GM10266 (cell line): Measurements from ENCODE around the gene LRRC23.

ENCODE experiments used
- DNase-seq: peaks from one replicate; pipeline ENCODE4 v3.0.0; 2012; ENCODE audit errors: extremely low spot score
- TF ChIP-seq, protein P1 (sequence below): IDR thresholded peaks from 2 replicates; pipeline ENCODE4 v1.5.1; 2012; ENCODE audit warnings: mild to moderate bottlenecking, low read depth; ENCODE audit not compliant: control insufficient read depth, insufficient read depth; ENCODE audit errors: missing control alignments

LRRC23 gene

DNA sequence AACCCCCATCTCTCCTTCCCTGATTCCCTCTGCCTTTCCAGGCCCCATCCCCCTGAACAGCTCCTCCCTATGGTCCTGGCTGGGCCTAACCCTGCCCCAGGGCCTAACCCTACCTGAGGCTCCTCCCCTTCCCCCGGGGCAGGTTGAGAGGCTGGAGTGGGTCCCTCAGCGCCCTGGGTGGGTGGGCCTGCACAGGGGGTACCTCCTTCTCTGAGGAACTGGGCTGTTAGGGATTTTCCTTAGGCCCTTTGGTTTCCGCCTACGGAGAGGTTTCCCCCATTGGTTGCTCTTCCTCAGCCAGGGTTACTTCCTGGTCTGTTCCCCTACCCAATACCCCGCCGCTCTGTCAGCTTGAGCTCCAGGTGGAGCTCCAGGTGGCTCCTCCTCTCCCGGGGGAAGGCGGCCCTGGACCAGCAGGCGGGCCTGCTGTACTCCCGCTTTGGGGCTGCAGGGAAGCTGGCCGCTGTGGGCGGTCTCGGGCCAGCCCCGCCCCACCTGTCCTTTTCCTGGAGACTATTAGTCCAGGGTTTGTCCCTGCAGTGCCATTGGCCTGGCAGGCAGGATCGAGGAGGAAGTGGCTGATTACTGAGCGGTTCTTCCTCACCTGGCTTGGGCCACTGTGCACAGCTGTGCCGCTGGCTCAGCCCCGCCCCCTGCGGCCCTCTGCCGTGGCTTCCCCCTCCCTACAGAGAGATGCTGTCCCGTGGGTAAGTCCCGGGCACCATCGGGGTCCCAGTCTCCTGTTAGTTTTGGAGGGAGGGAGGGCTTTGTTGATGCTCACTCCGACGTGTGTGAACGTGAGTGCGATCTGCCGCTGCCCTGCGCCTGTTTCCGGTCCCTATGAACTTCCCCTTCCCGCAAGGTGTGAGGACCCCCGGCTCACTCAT lies 41.7 kb downstream of the LRRC23 start:
- peak; percentile 66 for DNase-seq
- TF ChIP-seq, protein P1, sequence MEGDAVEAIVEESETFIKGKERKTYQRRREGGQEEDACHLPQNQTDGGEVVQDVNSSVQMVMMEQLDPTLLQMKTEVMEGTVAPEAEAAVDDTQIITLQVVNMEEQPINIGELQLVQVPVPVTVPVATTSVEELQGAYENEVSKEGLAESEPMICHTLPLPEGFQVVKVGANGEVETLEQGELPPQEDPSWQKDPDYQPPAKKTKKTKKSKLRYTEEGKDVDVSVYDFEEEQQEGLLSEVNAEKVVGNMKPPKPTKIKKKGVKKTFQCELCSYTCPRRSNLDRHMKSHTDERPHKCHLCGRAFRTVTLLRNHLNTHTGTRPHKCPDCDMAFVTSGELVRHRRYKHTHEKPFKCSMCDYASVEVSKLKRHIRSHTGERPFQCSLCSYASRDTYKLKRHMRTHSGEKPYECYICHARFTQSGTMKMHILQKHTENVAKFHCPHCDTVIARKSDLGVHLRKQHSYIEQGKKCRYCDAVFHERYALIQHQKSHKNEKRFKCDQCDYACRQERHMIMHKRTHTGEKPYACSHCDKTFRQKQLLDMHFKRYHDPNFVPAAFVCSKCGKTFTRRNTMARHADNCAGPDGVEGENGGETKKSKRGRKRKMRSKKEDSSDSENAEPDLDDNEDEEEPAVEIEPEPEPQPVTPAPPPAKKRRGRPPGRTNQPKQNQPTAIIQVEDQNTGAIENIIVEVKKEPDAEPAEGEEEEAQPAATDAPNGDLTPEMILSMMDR, result no peak

DNA sequence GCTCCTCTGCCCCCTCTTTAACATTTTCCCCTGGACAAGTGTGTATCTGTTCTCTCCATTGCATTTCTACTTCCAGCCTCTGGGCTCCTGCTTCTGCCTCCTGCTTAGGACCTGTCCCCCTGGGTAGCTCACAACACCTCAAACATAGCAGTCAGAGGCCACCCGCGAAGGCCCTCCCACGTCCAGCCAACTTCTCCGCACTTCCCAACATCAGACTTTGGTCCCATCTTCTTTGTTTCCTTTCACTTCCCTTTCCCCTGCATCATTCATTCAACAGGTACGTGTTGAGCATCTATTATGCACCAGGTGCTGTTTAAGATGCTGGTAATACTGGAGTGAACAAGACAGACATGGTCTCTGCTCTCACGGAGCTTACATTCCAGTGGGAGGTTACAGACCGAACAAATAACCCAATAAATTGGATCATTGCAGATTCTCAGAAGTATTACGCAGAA lies 42.3 kb downstream of the LRRC23 start:
- no peak for DNase-seq
- TF ChIP-seq, protein P1, result no peak

DNA sequence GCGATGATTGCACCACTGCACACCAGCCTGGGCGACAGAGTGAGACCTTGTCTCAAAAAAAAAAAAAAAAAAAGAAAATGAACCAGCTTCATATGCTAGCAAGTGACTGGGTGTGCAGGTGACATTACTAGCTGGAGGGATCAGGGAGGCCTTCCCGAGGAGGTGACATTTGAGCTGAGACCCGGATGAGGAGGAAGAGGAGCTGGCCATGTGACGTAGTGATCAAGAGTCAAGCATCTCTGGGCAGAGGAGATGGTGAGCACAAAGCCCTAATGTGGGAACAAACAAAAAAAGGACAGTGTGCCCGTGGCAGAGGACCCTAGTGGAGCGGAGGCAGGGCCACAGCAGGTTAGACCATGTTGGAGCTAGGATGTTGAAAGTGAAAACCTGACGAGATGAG lies 43.0 kb downstream of the LRRC23 start:
- no peak for DNase-seq
- TF ChIP-seq, protein P1, result no peak

DNA sequence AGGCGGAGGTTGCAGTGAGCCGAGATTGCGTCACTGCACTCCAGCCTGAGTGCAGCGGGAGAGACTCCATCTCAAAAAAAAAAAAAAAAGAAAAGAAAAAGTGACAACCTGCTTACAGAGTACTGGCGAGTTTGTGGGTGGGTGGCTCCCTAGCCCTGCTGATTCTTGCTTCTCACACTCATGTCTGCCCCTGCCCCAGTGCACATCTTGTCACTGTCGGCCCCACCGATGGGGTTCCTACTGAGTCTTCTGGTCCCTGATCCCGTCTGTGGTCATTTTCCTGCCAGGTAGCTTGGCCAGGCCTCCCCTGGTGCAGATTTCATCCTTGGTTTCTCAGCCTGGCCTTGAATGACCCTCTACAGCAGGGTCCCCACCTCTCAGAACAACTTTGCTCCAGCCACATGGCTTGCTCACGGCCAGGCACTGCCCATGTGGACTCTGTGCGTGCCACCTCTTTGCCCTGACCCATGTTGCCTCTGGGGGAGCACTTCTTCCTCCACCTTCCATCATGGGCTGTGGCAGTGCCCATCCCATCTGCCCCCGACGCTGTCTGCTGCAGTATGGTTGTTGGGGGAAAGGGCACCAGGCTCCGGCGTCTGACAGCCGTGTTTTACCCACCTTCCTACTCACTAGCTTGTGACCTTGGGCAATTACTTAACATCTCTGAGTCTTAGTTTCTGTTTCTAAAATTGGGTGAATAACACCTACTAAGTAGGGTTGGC lies 44.4 kb downstream of the LRRC23 start:
- TF ChIP-seq, protein P1, result peak; percentile 10
- no peak for DNase-seq

DNA sequence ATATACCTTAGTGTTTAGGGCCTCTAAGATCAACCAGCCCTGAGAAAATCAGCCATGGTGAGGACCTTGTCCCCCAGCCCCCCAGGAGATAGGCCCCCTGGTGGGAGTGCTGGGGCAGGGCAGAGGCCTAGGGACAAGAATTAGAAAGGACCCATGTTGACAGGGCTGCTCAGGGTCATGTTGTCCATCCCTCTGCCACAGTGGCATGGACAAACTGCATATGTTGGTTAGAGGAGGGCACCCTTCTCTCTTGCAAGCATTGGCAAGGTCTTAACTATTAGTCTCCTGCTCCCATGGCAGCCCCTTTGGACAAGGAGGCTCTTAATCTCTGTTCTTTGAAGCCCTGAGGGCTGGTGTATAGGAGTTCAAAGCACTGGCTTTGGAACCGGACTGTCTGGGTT lies 45.8 kb downstream of the LRRC23 start:
- TF ChIP-seq, protein P1, result peak; percentile 41
- no peak for DNase-seq

DNA sequence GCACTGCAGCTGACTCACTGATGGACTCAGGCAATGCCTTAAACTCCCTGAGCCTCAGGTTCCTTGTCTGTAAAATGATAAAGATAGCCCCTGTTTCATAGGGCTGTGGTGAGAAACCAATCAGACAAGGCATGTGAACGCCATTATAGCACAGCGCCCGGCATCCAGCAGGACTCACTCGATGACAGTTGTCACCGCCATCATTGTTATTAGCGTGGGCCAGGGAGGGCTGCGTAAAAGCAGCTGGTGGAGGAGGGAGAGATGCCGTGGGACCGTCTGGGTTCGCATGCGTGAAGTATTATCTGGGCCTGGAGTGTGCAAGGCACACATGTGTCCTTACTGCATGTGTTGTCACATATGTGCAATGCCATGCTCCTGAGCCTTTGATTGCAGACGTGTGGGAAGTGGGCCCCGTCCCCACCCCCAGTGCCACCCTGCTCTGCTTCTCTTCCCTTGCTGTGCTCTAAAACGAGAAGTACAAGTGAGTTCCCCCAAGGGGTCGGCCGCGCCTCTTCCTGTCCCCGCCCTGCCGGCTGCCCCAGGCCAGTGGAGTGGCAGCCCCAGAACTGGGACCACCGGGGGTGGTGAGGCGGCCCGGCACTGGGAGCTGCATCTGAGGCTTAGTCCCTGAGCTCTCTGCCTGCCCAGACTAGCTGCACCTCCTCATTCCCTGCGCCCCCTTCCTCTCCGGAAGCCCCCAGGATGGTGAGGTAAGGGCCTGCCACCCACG lies 46.4 kb downstream of the LRRC23 start, which contains the start of gene PTPN6:
PTPN6 (plus strand) TSS at position 546 of the 730 bp plus-strand sequence; CDS start at position 703, 157 bp downstream.
- TF ChIP-seq, protein P1, result no peak
- DNase-seq, result no peak
